H1 (cell line): ENCODE results near the gene FAM181A. TPM values are rescaled to one million over a fixed set of nuclear protein-coding genes. Genes with fewer than 3 reads are reported as not detected.
A peak's percentile ranks its signal among the peaks of the same experiment; 100 is the strongest.

ENCODE experiments used
- CTCF ChIA-PET: fragments of 300-600 bp; sonication (Branson Sonifier 250); formaldehyde crosslinking; loops from one replicate; lab custom pipeline; 2021; ENCODE audit not compliant: partially characterized antibody; lab: Charles Lee
- POLR2A ChIA-PET: fragments of 300-600 bp; sonication (Branson Sonifier 250); formaldehyde crosslinking; loops from one replicate; lab custom pipeline; 2021; ENCODE audit warnings: inconsistent platforms; ENCODE audit not compliant: partially characterized antibody; lab: Charles Lee
- DNase-seq, 2 experiments: peaks; one replicate each; pipeline versions ENCODE4 v3.0.0 to v3.0.0-alpha.2; 2010 to 2022; ENCODE audit warnings: low spot score in 2 of 2, low read depth in 1 of 2, mixed read lengths in 1 of 2
- FAIRE-seq: peaks from 2 replicates; lab custom pipeline; 2011; peaks lifted over from hg19 to GRCh38; lab: Jason Lieb, UNC
- H2AFZ ChIP-seq: 2 replicates; pipeline ENCODE4 v1.8.1; 2012; ENCODE audit warnings: low read length, inconsistent platforms
- H2AK5ac ChIP-seq: 2 replicates; pipeline ENCODE4 v1.6.1; 2013; ENCODE audit warnings: low read depth, low read length
- H2BK120ac ChIP-seq: replicated peaks from 2 replicates; pipeline ENCODE3; 2013; ENCODE audit warnings: low read depth, low read length, inconsistent platforms
- H2BK12ac ChIP-seq: 2 replicates; pipeline ENCODE4 v1.6.1; 2013; ENCODE audit warnings: low read depth, low read length
- H2BK15ac ChIP-seq: 2 replicates; pipeline ENCODE4 v1.6.1; 2013; ENCODE audit warnings: low read length
- H2BK20ac ChIP-seq: 2 replicates; pipeline ENCODE4 v1.6.1; 2013; ENCODE audit warnings: low read length
- H2BK5ac ChIP-seq: 2 replicates; pipeline ENCODE4 v1.6.1; 2013; ENCODE audit warnings: low read depth, low read length
- H3K14ac ChIP-seq: 2 replicates; pipeline ENCODE4 v1.6.1; 2013; ENCODE audit warnings: inconsistent platforms; ENCODE audit not compliant: insufficient read length
- H3K18ac ChIP-seq: 2 replicates; pipeline ENCODE4 v1.6.1; 2013; ENCODE audit warnings: low read length; ENCODE audit errors: extremely low read depth
- H3K23ac ChIP-seq: 2 replicates; pipeline ENCODE4 v1.6.1; 2013; ENCODE audit warnings: inconsistent platforms; ENCODE audit not compliant: insufficient read length
- H3K23me2 ChIP-seq: 2 replicates; pipeline ENCODE4 v1.6.1; 2013; ENCODE audit warnings: low read depth, low read length
- H3K27ac ChIP-seq: 2 replicates; pipeline ENCODE4 v1.6.1; 2011; ENCODE audit warnings: low read depth, low read length, inconsistent platforms
- H3K27me3 ChIP-seq, 4 experiments: replicated peaks in 1 of 4; 1 replicate in 1 of 4; 2 replicates in 3 of 4; pipeline versions ENCODE4 v1.6.1 to v1.8.1; 2011 to 2013; ENCODE audit warnings: low read length in 3 of 4, mild to moderate bottlenecking in 3 of 4, inconsistent platforms in 2 of 4, mixed read lengths in 2 of 4, moderate library complexity in 1 of 4; ENCODE audit not compliant: control insufficient read depth in 3 of 4, insufficient read depth in 3 of 4; ENCODE audit errors: extremely low read depth in 1 of 4
- H3K36me3 ChIP-seq, 4 experiments: 2 replicates each; pipeline versions ENCODE4 v1.6.1 to v1.8.1; 2011 to 2013; ENCODE audit warnings: mild to moderate bottlenecking in 4 of 4, low read length in 3 of 4, moderate library complexity in 2 of 4, control low read depth in 1 of 4, inconsistent platforms in 1 of 4; ENCODE audit not compliant: insufficient read depth in 4 of 4, control insufficient read depth in 2 of 4
- H3K4ac ChIP-seq: replicated peaks from 2 replicates; pipeline ENCODE3; 2013; ENCODE audit warnings: low read length, low read depth, mixed read lengths, inconsistent platforms; ENCODE audit not compliant: insufficient read length
- H3K4me1 ChIP-seq, 4 experiments: replicated peaks in 1 of 4; 1 replicate in 1 of 4; 2 replicates in 3 of 4; pipeline versions ENCODE4 v1.6.1 to v1.8.1; 2011 to 2013; ENCODE audit warnings: low read length in 3 of 4, inconsistent platforms in 2 of 4, mixed read lengths in 1 of 4; ENCODE audit not compliant: insufficient read depth in 4 of 4, control insufficient read depth in 3 of 4
- H3K4me2 ChIP-seq, 2 experiments: 2 replicates each; pipeline versions ENCODE4 v1.6.1 to v1.8.1; 2011 to 2013; ENCODE audit warnings: low read depth in 2 of 2, low read length in 2 of 2, control low read depth in 1 of 2, inconsistent platforms in 1 of 2, mild to moderate bottlenecking in 1 of 2; ENCODE audit not compliant: insufficient read depth in 1 of 2
- H3K4me3 ChIP-seq, 4 experiments: fragments of 200-600, 300-600 bp in 1 of 4; sonication (generic), shearing (Covaris generic), sonication (Bioruptor Twin) in 1 of 4; 2 replicates each; pipeline versions ENCODE4 v1.5.1 to v1.8.1; 2011 to 2016; ENCODE audit warnings: low read length in 4 of 4, low read depth in 3 of 4, control low read depth in 2 of 4, inconsistent platforms in 2 of 4, mild to moderate bottlenecking in 2 of 4, mixed read lengths in 1 of 4, moderate library complexity in 1 of 4; ENCODE audit not compliant: insufficient read depth in 2 of 4; ENCODE audit errors: extremely low read depth in 1 of 4
- H3K56ac ChIP-seq: replicated peaks from 2 replicates; pipeline ENCODE3; 2013; ENCODE audit warnings: low read depth, mild to moderate bottlenecking, mixed read lengths, low read length, inconsistent platforms; ENCODE audit not compliant: insufficient read length
- H3K79me1 ChIP-seq: 2 replicates; pipeline ENCODE4 v1.6.1; 2013; ENCODE audit warnings: low read depth, low read length, control low read depth
- H3K79me2 ChIP-seq, 2 experiments: 2 replicates each; pipeline versions ENCODE4 v1.6.1 to v1.8.1; 2012 to 2013; ENCODE audit warnings: low read length in 2 of 2, mild to moderate bottlenecking in 2 of 2, inconsistent platforms in 1 of 2; ENCODE audit not compliant: insufficient read depth in 2 of 2, control insufficient read depth in 1 of 2
- H3K9ac ChIP-seq, 4 experiments: replicated peaks in 1 of 4; 1 replicate in 1 of 4; 2 replicates in 3 of 4; pipeline versions ENCODE4 v1.6.1 to v1.8.1; 2011 to 2013; ENCODE audit warnings: low read depth in 3 of 4, low read length in 3 of 4, control low read depth in 2 of 4, mild to moderate bottlenecking in 2 of 4, moderate library complexity in 2 of 4, inconsistent platforms in 1 of 4; ENCODE audit errors: extremely low read depth in 1 of 4
- H3K9me3 ChIP-seq, 2 experiments: 2 replicates each; pipeline versions ENCODE4 v1.6.1 to v1.8.1; 2012 to 2013; ENCODE audit warnings: mild to moderate bottlenecking in 2 of 2, moderate library complexity in 2 of 2, control low read depth in 1 of 2, inconsistent platforms in 1 of 2, low read depth in 1 of 2, low read length in 1 of 2, mixed read lengths in 1 of 2; ENCODE audit not compliant: insufficient read depth in 2 of 2
- H4K20me1 ChIP-seq, 2 experiments: replicated peaks in 1 of 2; 2 replicates each; pipeline versions ENCODE3 to v1.8.1; 2011 to 2013; ENCODE audit warnings: inconsistent platforms in 2 of 2, low read length in 2 of 2, mild to moderate bottlenecking in 1 of 2; ENCODE audit not compliant: insufficient read depth in 2 of 2, control insufficient read depth in 1 of 2
- H4K5ac ChIP-seq: 2 replicates; pipeline ENCODE4 v1.6.1; 2013; ENCODE audit warnings: low read length, low read depth, mixed read lengths, inconsistent platforms; ENCODE audit not compliant: insufficient read length
- H4K8ac ChIP-seq: 2 replicates; pipeline ENCODE4 v1.8.0; 2013; ENCODE audit warnings: mild to moderate bottlenecking, moderate library complexity, low read length, inconsistent platforms; ENCODE audit not compliant: insufficient read depth; ENCODE audit errors: extremely low read depth
- H4K91ac ChIP-seq: replicated peaks from 2 replicates; pipeline ENCODE3; 2013; ENCODE audit warnings: low read length, mixed read lengths, inconsistent platforms; ENCODE audit not compliant: insufficient read length
- ASH2L ChIP-seq: fragments of 200-600, 300-600 bp; sonication (generic); IDR thresholded peaks from one replicate; pipeline ENCODE4 v1.7.1; 2017; ENCODE audit warnings: low read length
- EZH2 ChIP-seq: fragments of 200-600 bp; sonication (generic); IDR thresholded peaks from 2 replicates; pipeline ENCODE4 v1.7.1; 2012; ENCODE audit warnings: low read depth, mild to moderate bottlenecking, moderate library complexity, low read length, inconsistent platforms; ENCODE audit not compliant: severe bottlenecking
- FOSL1 ChIP-seq: IDR thresholded peaks from 2 replicates; pipeline ENCODE4 v1.6.1; 2011; ENCODE audit warnings: mild to moderate bottlenecking, low read depth, low read length, moderate library complexity; ENCODE audit not compliant: insufficient read depth
- HDAC6 ChIP-seq: IDR thresholded peaks from one replicate; pipeline ENCODE4 v1.7.1; 2012; ENCODE audit warnings: low read depth, mild to moderate bottlenecking, inconsistent platforms, low read length, moderate library complexity
- SP1 ChIP-seq: IDR thresholded peaks from 2 replicates; pipeline ENCODE4 v1.6.1; 2011; ENCODE audit warnings: low read depth, low read length
- WGBS, 2 experiments: shearing (Covaris generic) in 1 of 2; methylation state at CpG; one replicate each; pipeline versions ENCODE4 v1.1.6 to v1.1.7; 2013 to 2015; ENCODE audit warnings: low lambda C conversion rate in 2 of 2, mixed read lengths in 2 of 2, inconsistent platforms in 1 of 2, low coverage in 1 of 2, missing lambda C conversion rate in 1 of 2; ENCODE audit not compliant: insufficient replicate concordance in 2 of 2, insufficient coverage in 1 of 2, insufficient read length in 1 of 2; ENCODE audit errors: extremely low coverage in 1 of 2, missing lambda C conversion rate in 1 of 2; 5-methylcytosine and 5-hydroxymethylcytosine counted together
- polyA plus RNA-seq, 7 experiments: library from polyadenylated mRNA; depleted of rRNA in 3 of 7; stranded (reverse) in 5 of 7; unstranded in 2 of 7; fragments of >200 nt in 5 of 7; fragments of 200-250 nt in 2 of 7; gene quantifications; 1 replicate in 5 of 7; 2 replicates in 1 of 7; 4 replicates in 1 of 7; pipeline versions ENCODE4 v1.2.1 to v1.2.3, GENCODE V29; 2011 to 2013; ENCODE audit warnings: missing spikeins in 2 of 7, mixed read lengths in 2 of 7
- total RNA-seq: library from RNA; stranded (reverse); fragmentation: NEBNext Ultra II Directional; extraction: Animal tissue kit (Norgen Biotek cat#: 25700); gene quantifications from 2 replicates; pipeline ENCODE4 v1.2.1, GENCODE V29; 2021
- TF ChIP-seq, protein P1 (sequence below), 3 experiments: IDR thresholded peaks; 1 replicate in 2 of 3; 2 replicates in 1 of 3; pipeline versions ENCODE4 v1.5.1 to v1.6.1; 2011; ENCODE audit warnings: low read length in 3 of 3, mild to moderate bottlenecking in 3 of 3, inconsistent platforms in 2 of 3, low read depth in 1 of 3, moderate library complexity in 1 of 3; ENCODE audit not compliant: insufficient read depth in 1 of 3; ENCODE audit errors: control extremely low read depth in 1 of 3

FAM181A gene
- total and polyA plus RNA-seq, 2 of the 8 experiments (the other 6 are each of a cell fraction or from before 2014, with no cell fraction given) = not detected

DNA sequence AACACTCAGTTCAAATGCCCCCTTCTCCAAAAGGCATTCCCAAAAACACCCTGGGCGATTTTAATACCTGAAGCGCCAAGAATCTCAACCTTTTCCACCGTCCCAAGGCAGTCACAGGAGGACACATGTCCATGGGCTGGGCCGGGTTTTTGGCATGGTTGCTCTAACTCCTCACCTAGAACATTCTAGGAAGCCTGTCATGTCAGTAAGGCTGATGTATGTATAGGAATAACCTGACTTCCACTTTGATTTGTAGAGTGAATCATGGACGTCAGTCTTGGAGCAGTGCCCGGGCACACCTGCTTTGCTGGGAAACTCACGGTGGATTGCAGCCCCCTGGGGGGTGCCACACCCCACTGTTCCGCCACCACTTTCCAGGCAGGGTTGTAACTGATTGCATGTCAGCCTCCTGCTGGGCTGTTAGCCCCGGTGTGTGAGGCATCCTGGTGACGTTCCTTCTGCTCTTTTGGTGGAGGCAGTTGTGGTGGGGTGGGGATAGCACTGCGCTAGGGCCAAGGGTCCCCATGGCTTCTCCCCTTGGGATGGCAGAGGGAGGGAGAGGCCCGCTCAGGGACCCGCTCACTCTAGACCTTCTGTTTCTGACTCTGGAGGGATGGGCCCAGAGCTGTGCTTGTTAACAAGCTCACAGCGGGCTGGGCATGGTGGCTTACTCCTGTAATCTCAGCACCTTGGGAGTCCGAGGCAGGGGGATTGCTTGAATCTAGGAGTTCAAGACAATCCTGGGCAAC, 35.2 kb upstream of the FAM181A start:
- H3K27ac ChIP-seq = no peak overlapping the region
- H3K79me2 ChIP-seq = no peaks in the 10 kb centered on the region
- H2AFZ ChIP-seq = no peak overlapping the region
- H3K18ac ChIP-seq = 0 out of 2 replicates have a peak overlapping the region, but pooled peaks have one; percentile 32
- POLR2A ChIA-PET = no interaction called here
- no peak for FAIRE-seq
- H3K4ac ChIP-seq = no peak overlapping the region
- CTCF ChIA-PET = interaction anchor here (0.7 to 8.6 kb wide), 17 partner anchors 11 to 243 kb away, joined by 3 to 57 read pairs (median 4); no protein-coding TSS in a partner anchor
- peaks cover 4 to 20% (median 10%) of the 10 kb centered on the region in 4 experiments for H3K4me1 ChIP-seq
- no peaks in the 10 kb centered on the region for H3K9me3 ChIP-seq
- no peaks in the 10 kb centered on the region for H4K20me1 ChIP-seq
- no peak overlapping the region for H3K23ac ChIP-seq
- H3K56ac ChIP-seq = no peak overlapping the region
- H3K36me3 ChIP-seq = no peaks in the 10 kb centered on the region
- H2BK120ac ChIP-seq = no peak overlapping the region
- H4K91ac ChIP-seq = no peak overlapping the region
- H4K8ac ChIP-seq = no peak overlapping the region
- DNase-seq = no peak
- H3K4me2 ChIP-seq = no peak overlapping the region
- no peak overlapping the region for H3K14ac ChIP-seq
- H2BK15ac ChIP-seq = no peak overlapping the region
- no peak overlapping the region for H2BK5ac ChIP-seq
- no peaks in the 10 kb centered on the region; the same call in 1 of the 2 replicates for H3K23me2 ChIP-seq
- no peak overlapping the region for H2BK20ac ChIP-seq
- no peak overlapping the region for H3K4me3 ChIP-seq
- no peaks in the 10 kb centered on the region; a peak in 1 of 7 replicates for H3K27me3 ChIP-seq
- H3K79me1 ChIP-seq = no peaks in the 10 kb centered on the region
- H4K5ac ChIP-seq = no peak overlapping the region
- no peak overlapping the region for H2AK5ac ChIP-seq
- H3K9ac ChIP-seq = no peak overlapping the region
- TF ChIP-seq EZH2 (no peak), FOSL1 (no peak), ASH2L (no peak), SP1 (no peak), HDAC6 (no peak)
- TF ChIP-seq, protein P1, sequence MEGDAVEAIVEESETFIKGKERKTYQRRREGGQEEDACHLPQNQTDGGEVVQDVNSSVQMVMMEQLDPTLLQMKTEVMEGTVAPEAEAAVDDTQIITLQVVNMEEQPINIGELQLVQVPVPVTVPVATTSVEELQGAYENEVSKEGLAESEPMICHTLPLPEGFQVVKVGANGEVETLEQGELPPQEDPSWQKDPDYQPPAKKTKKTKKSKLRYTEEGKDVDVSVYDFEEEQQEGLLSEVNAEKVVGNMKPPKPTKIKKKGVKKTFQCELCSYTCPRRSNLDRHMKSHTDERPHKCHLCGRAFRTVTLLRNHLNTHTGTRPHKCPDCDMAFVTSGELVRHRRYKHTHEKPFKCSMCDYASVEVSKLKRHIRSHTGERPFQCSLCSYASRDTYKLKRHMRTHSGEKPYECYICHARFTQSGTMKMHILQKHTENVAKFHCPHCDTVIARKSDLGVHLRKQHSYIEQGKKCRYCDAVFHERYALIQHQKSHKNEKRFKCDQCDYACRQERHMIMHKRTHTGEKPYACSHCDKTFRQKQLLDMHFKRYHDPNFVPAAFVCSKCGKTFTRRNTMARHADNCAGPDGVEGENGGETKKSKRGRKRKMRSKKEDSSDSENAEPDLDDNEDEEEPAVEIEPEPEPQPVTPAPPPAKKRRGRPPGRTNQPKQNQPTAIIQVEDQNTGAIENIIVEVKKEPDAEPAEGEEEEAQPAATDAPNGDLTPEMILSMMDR (IDR thresholded peaks at IDR 0.05; ENCODE audit: control extremely low read depth in 1 of 3, insufficient read depth in 1 of 3, low read depth in 1 of 3, low read length in 3 of 3) = no peak
- TF ChIP-seq, all 59 proteins: peak for 0
- no peak overlapping the region for H2BK12ac ChIP-seq
- WGBS, 2 experiments = 80% methylated on average over 15 of the region's 15 CpGs; no CpG with 5 or more reads in 1 of the 2 experiments
